Vagina (tissue), 2 donors: Measurements from ENCODE around the gene NUBP2.

Experiments used
- POLR2A ChIP-seq, 2 donors: fragments of 450-650 bp; IDR thresholded peaks; one replicate each; pipeline ENCODE4 v1.6.1; 2017; ENCODE audit warnings: antibody characterized with exemption in 2 of 2, mild to moderate bottlenecking in 2 of 2, moderate library complexity in 2 of 2
- POLR2AphosphoS5 ChIP-seq, 2 donors: sonication (generic); formaldehyde crosslinking; IDR thresholded peaks; one replicate each; pipeline ENCODE4 v1.9.0; 2017; ENCODE audit warnings: antibody characterized with exemption in 2 of 2, mild to moderate bottlenecking in 2 of 2, low read depth in 1 of 2; ENCODE audit not compliant: insufficient read depth in 1 of 2
- TF ChIP-seq, protein P1 (sequence below), 3 experiments: fragments of 450-650 bp in 2 of 3; fragments of 200-600 bp in 1 of 3; sonication (generic) in 1 of 3; IDR thresholded peaks; one replicate each; pipeline ENCODE4 v1.5.1; 2017 to 2019; ENCODE audit warnings: antibody characterized with exemption in 3 of 3, mild to moderate bottlenecking in 2 of 3, moderate library complexity in 2 of 3

- TF ChIP-seq, protein P1, sequence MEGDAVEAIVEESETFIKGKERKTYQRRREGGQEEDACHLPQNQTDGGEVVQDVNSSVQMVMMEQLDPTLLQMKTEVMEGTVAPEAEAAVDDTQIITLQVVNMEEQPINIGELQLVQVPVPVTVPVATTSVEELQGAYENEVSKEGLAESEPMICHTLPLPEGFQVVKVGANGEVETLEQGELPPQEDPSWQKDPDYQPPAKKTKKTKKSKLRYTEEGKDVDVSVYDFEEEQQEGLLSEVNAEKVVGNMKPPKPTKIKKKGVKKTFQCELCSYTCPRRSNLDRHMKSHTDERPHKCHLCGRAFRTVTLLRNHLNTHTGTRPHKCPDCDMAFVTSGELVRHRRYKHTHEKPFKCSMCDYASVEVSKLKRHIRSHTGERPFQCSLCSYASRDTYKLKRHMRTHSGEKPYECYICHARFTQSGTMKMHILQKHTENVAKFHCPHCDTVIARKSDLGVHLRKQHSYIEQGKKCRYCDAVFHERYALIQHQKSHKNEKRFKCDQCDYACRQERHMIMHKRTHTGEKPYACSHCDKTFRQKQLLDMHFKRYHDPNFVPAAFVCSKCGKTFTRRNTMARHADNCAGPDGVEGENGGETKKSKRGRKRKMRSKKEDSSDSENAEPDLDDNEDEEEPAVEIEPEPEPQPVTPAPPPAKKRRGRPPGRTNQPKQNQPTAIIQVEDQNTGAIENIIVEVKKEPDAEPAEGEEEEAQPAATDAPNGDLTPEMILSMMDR (IDR thresholded peaks at IDR 0.05), result no peak
- TF ChIP-seq POLR2A (IDR thresholded peaks at IDR 0.05) (no peak), POLR2AphosphoS5 (IDR thresholded peaks at IDR 0.05; ENCODE audit: insufficient read depth in 1 of 2, low read depth in 1 of 2) (no peak)
Measured at GRCh38 chr16:1832838-1833454, 50.2 kb downstream of the NUBP2 start.
